HepG2 (cell line): Measurements from ENCODE around the gene JADE2. TPM values are rescaled to one million over a fixed set of nuclear protein-coding genes. Genes with fewer than 3 reads are reported as not detected.

Experiments
- ASH2L ChIP-seq: fragments of 300-600, 200-600 bp; sonication (generic); IDR thresholded peaks from 2 replicates; pipeline ENCODE4 v1.7.0; 2017; ENCODE audit warnings: low read depth, mild to moderate bottlenecking, moderate library complexity, mixed read lengths, low read length; ENCODE audit not compliant: insufficient read length
- BCL3 ChIP-seq: sonication (generic); formaldehyde crosslinking; IDR thresholded peaks from 2 replicates; pipeline ENCODE4 v1.5.1; 2020; ENCODE audit warnings: mild to moderate bottlenecking, missing genetic modification reagents, moderate library complexity
- CTCF ChIP-seq: sonication (generic); formaldehyde crosslinking; IDR thresholded peaks from 2 replicates; pipeline ENCODE4 v1.5.0; 2020; ENCODE audit warnings: mild to moderate bottlenecking, missing genetic modification reagents, moderate library complexity
- HDAC6 ChIP-seq: fragments of 200-600 bp; sonication (generic); IDR thresholded peaks from 2 replicates; pipeline ENCODE4 v1.7.0; 2017; ENCODE audit warnings: mild to moderate bottlenecking, antibody characterized with exemption, low read length, low read depth
- KDM4B ChIP-seq: sonication (generic); formaldehyde crosslinking; IDR thresholded peaks from 2 replicates; pipeline ENCODE4 v1.4.0; 2020; ENCODE audit warnings: missing genetic modification reagents
- KLF15 ChIP-seq: sonication (generic); formaldehyde crosslinking; IDR thresholded peaks from 2 replicates; pipeline ENCODE4 v1.8.1; 2023; ENCODE audit warnings: borderline replicate concordance, mild to moderate bottlenecking, inconsistent platforms, missing genetic modification reagents, mixed read lengths
- LCORL ChIP-seq, 2 experiments: fragments of 450-650 bp in 1 of 2; sonication (generic) in 1 of 2; formaldehyde crosslinking in 1 of 2; IDR thresholded peaks; 2 replicates each; pipeline versions ENCODE4 v1.5.0 to v1.6.1; 2017 to 2020; ENCODE audit warnings: antibody characterized with exemption in 1 of 2, missing genetic modification reagents in 1 of 2
- MLX ChIP-seq: IDR thresholded peaks from 2 replicates; pipeline ENCODE4 v1.6.1; 2016
- MTERF4 ChIP-seq: sonication (generic); formaldehyde crosslinking; IDR thresholded peaks from 2 replicates; pipeline ENCODE4 v1.8.0; 2023; ENCODE audit warnings: mild to moderate bottlenecking, missing genetic modification reagents
- MXD1 ChIP-seq: sonication (generic); formaldehyde crosslinking; IDR thresholded peaks from 2 replicates; pipeline ENCODE4 v1.4.0; 2020; ENCODE audit warnings: mild to moderate bottlenecking, missing genetic modification reagents
- PCBP1 ChIP-seq: fragments of 200-400 bp; formaldehyde crosslinking; IDR thresholded peaks from 2 replicates; pipeline ENCODE4 v1.6.1; 2017; ENCODE audit warnings: mild to moderate bottlenecking, low read depth, low read length, borderline replicate concordance
- PLSCR1 ChIP-seq: sonication (generic); formaldehyde crosslinking; IDR thresholded peaks from 2 replicates; pipeline ENCODE4 v1.5.0; 2020; ENCODE audit warnings: missing genetic modification reagents, mild to moderate bottlenecking, borderline replicate concordance
- RARG ChIP-seq: sonication (generic); formaldehyde crosslinking; IDR thresholded peaks from 2 replicates; pipeline ENCODE4 v1.4.0; 2020; ENCODE audit warnings: low read depth, mild to moderate bottlenecking, missing genetic modification reagents
- RBM22 ChIP-seq: fragments of 200-400 bp; formaldehyde crosslinking; optimal IDR thresholded peaks from 2 replicates; pipeline ENCODE3; 2017; ENCODE audit warnings: mild to moderate bottlenecking, low read length, moderate library complexity
- SUZ12 ChIP-seq: fragments of 150-350 bp; IDR thresholded peaks from 2 replicates; pipeline ENCODE4 v1.6.1; 2014; ENCODE audit warnings: low read depth, low read length
- TEF ChIP-seq: sonication (generic); formaldehyde crosslinking; IDR thresholded peaks from 2 replicates; pipeline ENCODE4 v1.5.0; 2020; ENCODE audit warnings: missing genetic modification reagents
- TFDP2 ChIP-seq: sonication (generic); formaldehyde crosslinking; IDR thresholded peaks from 2 replicates; pipeline ENCODE4 v1.4.0; 2020; ENCODE audit warnings: missing genetic modification reagents
- ZBTB21 ChIP-seq: sonication (generic); formaldehyde crosslinking; IDR thresholded peaks from 2 replicates; pipeline ENCODE4 v1.4.0; 2020; ENCODE audit warnings: missing genetic modification reagents
- ZNF343 ChIP-seq: sonication (generic); formaldehyde crosslinking; IDR thresholded peaks from 2 replicates; pipeline ENCODE4 v1.4.0; 2020; ENCODE audit warnings: mild to moderate bottlenecking, missing genetic modification reagents
- ZNF556 ChIP-seq: sonication (generic); formaldehyde crosslinking; IDR thresholded peaks from 2 replicates; pipeline ENCODE4 v1.4.0; 2020; ENCODE audit warnings: mild to moderate bottlenecking, missing genetic modification reagents, borderline replicate concordance
- polyA plus RNA-seq, 8 experiments: library from polyadenylated mRNA; depleted of rRNA in 3 of 8; stranded (reverse) in 7 of 8; unstranded in 1 of 8; fragments of >200 nt; fragmentation: Illumina TruSeq in 4 of 8; extraction: Trizol in 4 of 8; gene quantifications; 2 replicates each; pipeline versions ENCODE4 v1.2.1 to v1.2.3, GENCODE V29; 2011 to 2016; ENCODE audit warnings: low read depth in 4 of 8, missing spikeins in 1 of 8, mixed read lengths in 1 of 8; ENCODE audit not compliant: insufficient read depth in 1 of 8
- total RNA-seq, 5 experiments: library from RNA; depleted of rRNA; stranded (reverse); fragments of >200 nt; fragmentation: Illumina TruSeq; extraction: Trizol; gene quantifications; 2 replicates each; pipeline ENCODE4 v1.2.3, GENCODE V29; 2016; ENCODE audit warnings: low read depth in 1 of 5

JADE2 gene
- total and polyA plus RNA-seq, 2 of the 13 experiments (the other 11 are each of a cell fraction or from before 2014, with no cell fraction given): 7.5 to 15.1 TPM

GRCh38 chr5:134511796-134512660 lies 13.4 kb upstream of the JADE2 start (continued):
- TF ChIP-seq TEF (no peak), ZNF556 (CRISPR knock-in tag) (no peak), RARG (CRISPR knock-in tag) (no peak), MXD1 (CRISPR knock-in tag) (no peak), BCL3 (no peak), MLX (no peak), HDAC6 (no peak), ZNF343 (no peak), LCORL (IDR thresholded peaks at IDR 0.05) (no peak), LCORL (CRISPR knock-in tag; IDR thresholded peaks at IDR 0.05) (0 out of 2 replicates have a peak, but pooled peaks have one; percentile 22), KDM4B (no peak), KLF15 (CRISPR knock-in tag) (no peak), CTCF (CRISPR knock-in tag) (peak; percentile 77), ZBTB21 (CRISPR knock-in tag) (no peak), PCBP1 (no peak), RBM22 (peak; percentile 34), SUZ12 (no peak), ASH2L (no peak), MTERF4 (CRISPR knock-in tag) (no peak), TFDP2 (no peak), PLSCR1 (CRISPR knock-in tag) (no peak)
